Tibial nerve (tissue), 4 donors: ENCODE results near the gene GNG12.

Experiments
- EP300 ChIP-seq, 2 donors: sonication (generic); formaldehyde crosslinking; IDR thresholded peaks; one replicate each; pipeline ENCODE4 v1.6.1; 2017; ENCODE audit warnings: antibody characterized with exemption in 2 of 2, mild to moderate bottlenecking in 1 of 2
- POLR2A ChIP-seq, 2 donors: fragments of 450-650 bp; IDR thresholded peaks; one replicate each; pipeline ENCODE4 v1.6.1; 2017; ENCODE audit warnings: antibody characterized with exemption in 2 of 2, mild to moderate bottlenecking in 2 of 2, moderate library complexity in 2 of 2
- TF ChIP-seq, protein P1 (sequence below), 5 experiments: fragments of 200-600 bp in 3 of 5; fragments of 450-650 bp in 2 of 5; sonication (generic) in 3 of 5; IDR thresholded peaks; one replicate each; pipeline ENCODE4 v1.5.1; 2016 to 2019; ENCODE audit warnings: antibody characterized with exemption in 5 of 5, mild to moderate bottlenecking in 3 of 5, moderate library complexity in 2 of 5

- TF ChIP-seq EP300 (IDR thresholded peaks at IDR 0.05) = peak in 1 of 2 donors; percentile 100
- TF ChIP-seq, protein P1, sequence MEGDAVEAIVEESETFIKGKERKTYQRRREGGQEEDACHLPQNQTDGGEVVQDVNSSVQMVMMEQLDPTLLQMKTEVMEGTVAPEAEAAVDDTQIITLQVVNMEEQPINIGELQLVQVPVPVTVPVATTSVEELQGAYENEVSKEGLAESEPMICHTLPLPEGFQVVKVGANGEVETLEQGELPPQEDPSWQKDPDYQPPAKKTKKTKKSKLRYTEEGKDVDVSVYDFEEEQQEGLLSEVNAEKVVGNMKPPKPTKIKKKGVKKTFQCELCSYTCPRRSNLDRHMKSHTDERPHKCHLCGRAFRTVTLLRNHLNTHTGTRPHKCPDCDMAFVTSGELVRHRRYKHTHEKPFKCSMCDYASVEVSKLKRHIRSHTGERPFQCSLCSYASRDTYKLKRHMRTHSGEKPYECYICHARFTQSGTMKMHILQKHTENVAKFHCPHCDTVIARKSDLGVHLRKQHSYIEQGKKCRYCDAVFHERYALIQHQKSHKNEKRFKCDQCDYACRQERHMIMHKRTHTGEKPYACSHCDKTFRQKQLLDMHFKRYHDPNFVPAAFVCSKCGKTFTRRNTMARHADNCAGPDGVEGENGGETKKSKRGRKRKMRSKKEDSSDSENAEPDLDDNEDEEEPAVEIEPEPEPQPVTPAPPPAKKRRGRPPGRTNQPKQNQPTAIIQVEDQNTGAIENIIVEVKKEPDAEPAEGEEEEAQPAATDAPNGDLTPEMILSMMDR (IDR thresholded peaks at IDR 0.05) = peak in 2 of 5 experiments; percentile 43 to 48
- TF ChIP-seq POLR2A (IDR thresholded peaks at IDR 0.05) = peak; percentile 100
Measured at GRCh38 chr1:67685067-67685557, 148.2 kb downstream of the GNG12 start, which contains the start of gene GADD45A.
